Ascending aorta (tissue), 2 donors: ENCODE results near the gene MED27. TPM values are rescaled to one million over a fixed set of nuclear protein-coding genes. Genes with fewer than 3 reads are reported as not detected.

Experiments used
- DNase-seq, 2 donors: peaks; one replicate each; pipeline ENCODE4 v3.0.0-alpha.2; 2019; ENCODE audit warnings: low spot score in 2 of 2
- H3K27ac ChIP-seq, 2 donors: fragments of 200-600 bp; sonication (generic); one replicate each; pipeline ENCODE4 v1.5.1; 2016 to 2017; ENCODE audit warnings: mild to moderate bottlenecking in 1 of 2
- H3K27me3 ChIP-seq: fragments of 200-600 bp; sonication (generic); one replicate; pipeline ENCODE4 v1.5.1; 2017
- H3K36me3 ChIP-seq, 2 donors: fragments of 200-600 bp; sonication (generic); one replicate each; pipeline ENCODE4 v1.5.1; 2016
- H3K4me1 ChIP-seq, 2 donors: fragments of 200-600 bp; sonication (generic); one replicate each; pipeline ENCODE4 v1.5.1; 2016 to 2017; ENCODE audit warnings: mild to moderate bottlenecking in 1 of 2
- H3K4me3 ChIP-seq, 2 donors: fragments of 200-600 bp; sonication (generic); one replicate each; pipeline ENCODE4 v1.5.1; 2016 to 2017; ENCODE audit warnings: mild to moderate bottlenecking in 1 of 2
- H3K9me3 ChIP-seq, 2 donors: fragments of 200-600 bp; sonication (generic); one replicate each; pipeline ENCODE4 v1.5.1; 2016
- intact Hi-C: fragments of 100-400 bp; cut with DNase I; formaldehyde crosslinking; loops from one replicate; pipeline ENCODE4 v1.15.1; 2023
- total RNA-seq: library from RNA; depleted of rRNA; stranded (reverse); fragments of >200 nt; gene quantifications from one replicate; pipeline ENCODE4 v1.1.0, GENCODE V29; 2016
- TF ChIP-seq, protein P1 (sequence below), 3 experiments: fragments of 200-600 bp in 2 of 3; fragments of 450-650 bp in 1 of 3; sonication (generic) in 2 of 3; IDR thresholded peaks; one replicate each; pipeline ENCODE4 v1.5.1; 2016 to 2019; ENCODE audit warnings: antibody characterized with exemption in 3 of 3, mild to moderate bottlenecking in 1 of 3, moderate library complexity in 1 of 3

MED27 gene
- total RNA-seq, 1 donor from 2014 or later = 19.4 TPM

GRCh38 chr9:132124800-132125199 lies 45.1 kb upstream of the MED27 start:
- no peaks in the 10 kb centered on the region for H3K9me3 ChIP-seq
- TF ChIP-seq, protein P1, sequence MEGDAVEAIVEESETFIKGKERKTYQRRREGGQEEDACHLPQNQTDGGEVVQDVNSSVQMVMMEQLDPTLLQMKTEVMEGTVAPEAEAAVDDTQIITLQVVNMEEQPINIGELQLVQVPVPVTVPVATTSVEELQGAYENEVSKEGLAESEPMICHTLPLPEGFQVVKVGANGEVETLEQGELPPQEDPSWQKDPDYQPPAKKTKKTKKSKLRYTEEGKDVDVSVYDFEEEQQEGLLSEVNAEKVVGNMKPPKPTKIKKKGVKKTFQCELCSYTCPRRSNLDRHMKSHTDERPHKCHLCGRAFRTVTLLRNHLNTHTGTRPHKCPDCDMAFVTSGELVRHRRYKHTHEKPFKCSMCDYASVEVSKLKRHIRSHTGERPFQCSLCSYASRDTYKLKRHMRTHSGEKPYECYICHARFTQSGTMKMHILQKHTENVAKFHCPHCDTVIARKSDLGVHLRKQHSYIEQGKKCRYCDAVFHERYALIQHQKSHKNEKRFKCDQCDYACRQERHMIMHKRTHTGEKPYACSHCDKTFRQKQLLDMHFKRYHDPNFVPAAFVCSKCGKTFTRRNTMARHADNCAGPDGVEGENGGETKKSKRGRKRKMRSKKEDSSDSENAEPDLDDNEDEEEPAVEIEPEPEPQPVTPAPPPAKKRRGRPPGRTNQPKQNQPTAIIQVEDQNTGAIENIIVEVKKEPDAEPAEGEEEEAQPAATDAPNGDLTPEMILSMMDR (IDR thresholded peaks at IDR 0.05) = no peak
- no peak overlapping the region for H3K4me3 ChIP-seq
- no peak for DNase-seq
- no peaks in the 10 kb centered on the region for H3K36me3 ChIP-seq
- H3K27me3 ChIP-seq = no peaks in the 10 kb centered on the region
- H3K27ac ChIP-seq = no peak overlapping the region
- intact Hi-C loops = no loop called here
- H3K4me1 ChIP-seq = no peaks in the 10 kb centered on the region

DNA sequence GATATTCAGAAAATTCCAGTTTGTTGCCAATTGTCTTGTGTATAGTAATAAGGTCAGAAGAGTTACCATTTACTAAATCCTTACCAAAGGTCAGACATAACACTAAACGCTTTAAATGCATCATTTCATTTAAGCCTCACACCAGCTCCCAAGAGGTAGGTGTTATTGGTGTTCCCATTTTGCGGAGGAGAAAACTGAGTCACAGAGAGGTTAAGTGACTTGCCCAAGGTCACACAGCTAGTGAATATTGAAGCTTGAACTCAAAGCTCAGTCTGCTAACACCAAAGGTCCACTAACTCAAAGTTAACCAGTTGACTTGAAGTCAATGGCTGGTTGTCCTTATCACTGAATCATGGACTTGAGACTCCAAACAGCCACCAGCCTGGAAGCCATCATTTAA lies 41.4 kb upstream of the MED27 start:
- intact Hi-C loops = no loop called here
- no peaks in the 10 kb centered on the region for H3K36me3 ChIP-seq
- H3K27me3 ChIP-seq = no peaks in the 10 kb centered on the region
- TF ChIP-seq, protein P1 (IDR thresholded peaks at IDR 0.05) = no peak
- H3K4me1 ChIP-seq = no peaks in the 10 kb centered on the region
- H3K27ac ChIP-seq = no peak overlapping the region
- H3K4me3 ChIP-seq = no peak overlapping the region
- H3K9me3 ChIP-seq = no peaks in the 10 kb centered on the region
- no peak for DNase-seq

GRCh38 chr9:132117694-132118093 lies 38.0 kb upstream of the MED27 start:
- Histone ChIP-seq H3K27ac (no peak overlapping the region), H3K4me1 (no peaks in the 10 kb centered on the region), H3K27me3 (no peaks in the 10 kb centered on the region), H3K36me3 (no peaks in the 10 kb centered on the region), H3K9me3 (no peaks in the 10 kb centered on the region), H3K4me3 (no peak overlapping the region)
- TF ChIP-seq, protein P1 (IDR thresholded peaks at IDR 0.05) = no peak
- no peak for DNase-seq
- intact Hi-C loops = no loop called here

GRCh38 chr9:132116583-132116982 lies 36.9 kb upstream of the MED27 start:
- DNase-seq = no peak
- H3K4me3 ChIP-seq = no peak overlapping the region
- H3K4me1 ChIP-seq = no peaks in the 10 kb centered on the region
- H3K36me3 ChIP-seq = no peaks in the 10 kb centered on the region
- no peaks in the 10 kb centered on the region for H3K27me3 ChIP-seq
- no peaks in the 10 kb centered on the region for H3K9me3 ChIP-seq
- intact Hi-C loops = no loop called here
- no peak overlapping the region for H3K27ac ChIP-seq
- TF ChIP-seq, protein P1 (IDR thresholded peaks at IDR 0.05) = no peak

DNA sequence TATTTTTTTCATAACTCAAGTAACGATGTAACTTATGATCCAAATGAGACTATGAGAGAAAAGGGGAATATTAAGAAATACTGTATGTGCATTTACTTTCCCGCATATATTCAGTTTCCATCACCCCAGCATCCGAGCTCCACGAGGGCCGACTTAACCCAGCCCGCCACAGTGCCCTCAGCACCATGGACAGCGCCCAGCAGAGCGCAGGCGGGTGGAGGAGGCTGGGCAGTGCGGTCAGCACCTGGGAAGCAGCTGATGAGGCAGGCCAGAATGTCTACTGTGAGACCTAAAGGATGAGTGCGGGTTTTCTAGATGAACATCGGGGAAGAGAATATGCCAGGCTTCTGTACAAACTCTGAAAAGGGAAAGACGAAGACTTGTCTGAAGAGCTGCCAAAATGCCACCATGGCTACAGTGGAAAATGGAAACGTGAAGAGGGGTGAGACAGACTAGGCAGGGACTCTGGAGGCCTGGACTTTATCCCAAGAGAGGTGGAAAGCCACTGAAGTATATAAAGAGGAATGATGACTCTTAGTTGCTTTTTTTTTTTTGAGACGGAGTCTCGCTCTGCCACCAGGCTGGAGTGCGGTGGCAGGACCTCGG lies 34.5 kb upstream of the MED27 start:
- Histone ChIP-seq H3K4me1 (no peaks in the 10 kb centered on the region), H3K27ac (no peak overlapping the region), H3K27me3 (no peaks in the 10 kb centered on the region), H3K36me3 (no peaks in the 10 kb centered on the region), H3K9me3 (no peaks in the 10 kb centered on the region), H3K4me3 (no peak overlapping the region)
- TF ChIP-seq, protein P1 (IDR thresholded peaks at IDR 0.05) = no peak
- DNase-seq = no peak
- intact Hi-C loops = no loop called here

- intact Hi-C loops = no loop called here
- TF ChIP-seq, protein P1 (IDR thresholded peaks at IDR 0.05) = no peak
Measured at GRCh38 chr9:132109291-132109690, 29.6 kb upstream of the MED27 start.

More at GRCh38 chr9:132109291-132109690, 29.6 kb upstream of the MED27 start:
- Histone ChIP-seq H3K27me3 (no peaks in the 10 kb centered on the region), H3K9me3 (no peaks in the 10 kb centered on the region), H3K4me1 (no peaks in the 10 kb centered on the region), H3K4me3 (no peak overlapping the region), H3K27ac (no peak overlapping the region), H3K36me3 (no peaks in the 10 kb centered on the region)
- DNase-seq = no peak
